GM12801 (cell line): ENCODE results near the gene AGER.

Source experiments
- CTCF ChIP-seq: IDR thresholded peaks from one replicate; pipeline ENCODE4 v1.5.1; 2011; ENCODE audit warnings: control low read depth; ENCODE audit not compliant: insufficient read length; ENCODE audit errors: extremely low read depth

The AGER gene

GRCh38 chr6:32208996-32209395, 24.9 kb upstream of the AGER start:
- TF ChIP-seq CTCF = no peak

- TF ChIP-seq CTCF = no peak
Observed at GRCh38 chr6:32204268-32204715, 20.2 kb upstream of the AGER start.

- TF ChIP-seq CTCF = no peak
Observed at GRCh38 chr6:32203426-32204267, 19.6 kb upstream of the AGER start.

- no peak for TF ChIP-seq CTCF
Observed at GRCh38 chr6:32202186-32202585, 18.1 kb upstream of the AGER start.

- TF ChIP-seq CTCF = no peak
Observed at GRCh38 chr6:32200711-32201475, 16.8 kb upstream of the AGER start.

- no peak for TF ChIP-seq CTCF
Observed at GRCh38 chr6:32198866-32199265, 14.8 kb upstream of the AGER start.

- TF ChIP-seq CTCF = no peak
Observed at GRCh38 chr6:32198345-32198696, 14.3 kb upstream of the AGER start.
